ENCODE results near the gene LDB3. TPM values are rescaled to one million over a fixed set of nuclear protein-coding genes. Genes with fewer than 3 reads are reported as not detected.

Gene LDB3
- total and polyA plus RNA-seq, 2 donors (not counting 1 experiment from before 2014, with no cell fraction given): under 0.01 to 0.20 TPM

GRCh38 chr10:86651021-86651471 lies 17.3 kb upstream of the LDB3 start:
- no peak for DNase-seq (ENCODE audit: low read depth in 2 of 2)
- H2AFZ ChIP-seq (ENCODE audit: low read length): no peak overlapping the region

GRCh38 chr10:86651631-86652331 lies 16.5 kb upstream of the LDB3 start:
- Histone ChIP-seq H4K20me1 (ENCODE audit: control insufficient read depth, extremely low read depth, insufficient read depth, low read length) (no peaks in the 10 kb centered on the region), H3K4me1 (ENCODE audit: control insufficient read depth, extremely low read depth, insufficient read depth, low read length) (no peaks in the 10 kb centered on the region), H2AFZ (ENCODE audit: low read length) (no peak overlapping the region), H3K4me2 (ENCODE audit: extremely low read depth, insufficient read depth, low read length) (no peak overlapping the region), H3K9me3 (ENCODE audit: control insufficient read depth, insufficient read depth, low read depth, low read length) (no peaks in the 10 kb centered on the region), H3K4me3 (replicated peaks in 1 of 4; ENCODE audit: control extremely low read depth in 1 of 4, insufficient read depth in 1 of 4, low read depth in 3 of 4, low read length in 4 of 4) (no peak overlapping the region), H3K27me3 (ENCODE audit: control insufficient read depth, insufficient read depth, low read length) (no peaks in the 10 kb centered on the region), H3K36me3 (ENCODE audit: control insufficient read depth, insufficient read depth, low read length) (no peaks in the 10 kb centered on the region), H3K27ac (ENCODE audit: insufficient read depth, low read length) (no peak overlapping the region), H3K79me2 (ENCODE audit: control insufficient read depth, insufficient read depth, low read length) (no peaks in the 10 kb centered on the region), H3K9ac (ENCODE audit: insufficient read depth, low read length) (no peak overlapping the region)
- TF ChIP-seq EZH2 (IDR thresholded peaks at IDR 0.05; ENCODE audit: low read length, missing control alignments): no peak
- TF ChIP-seq, protein P1, sequence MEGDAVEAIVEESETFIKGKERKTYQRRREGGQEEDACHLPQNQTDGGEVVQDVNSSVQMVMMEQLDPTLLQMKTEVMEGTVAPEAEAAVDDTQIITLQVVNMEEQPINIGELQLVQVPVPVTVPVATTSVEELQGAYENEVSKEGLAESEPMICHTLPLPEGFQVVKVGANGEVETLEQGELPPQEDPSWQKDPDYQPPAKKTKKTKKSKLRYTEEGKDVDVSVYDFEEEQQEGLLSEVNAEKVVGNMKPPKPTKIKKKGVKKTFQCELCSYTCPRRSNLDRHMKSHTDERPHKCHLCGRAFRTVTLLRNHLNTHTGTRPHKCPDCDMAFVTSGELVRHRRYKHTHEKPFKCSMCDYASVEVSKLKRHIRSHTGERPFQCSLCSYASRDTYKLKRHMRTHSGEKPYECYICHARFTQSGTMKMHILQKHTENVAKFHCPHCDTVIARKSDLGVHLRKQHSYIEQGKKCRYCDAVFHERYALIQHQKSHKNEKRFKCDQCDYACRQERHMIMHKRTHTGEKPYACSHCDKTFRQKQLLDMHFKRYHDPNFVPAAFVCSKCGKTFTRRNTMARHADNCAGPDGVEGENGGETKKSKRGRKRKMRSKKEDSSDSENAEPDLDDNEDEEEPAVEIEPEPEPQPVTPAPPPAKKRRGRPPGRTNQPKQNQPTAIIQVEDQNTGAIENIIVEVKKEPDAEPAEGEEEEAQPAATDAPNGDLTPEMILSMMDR (conservative IDR thresholded peaks at IDR 0.05 in 1 of 2, IDR thresholded peaks at IDR 0.05 in 1 of 2; ENCODE audit: low read depth in 1 of 2, low read length in 2 of 2): no peak
- no peak for DNase-seq (ENCODE audit: low read depth in 2 of 2)

More at GRCh38 chr10:86651021-86651471, 17.3 kb upstream of the LDB3 start:
- no peaks in the 10 kb centered on the region for H3K36me3 ChIP-seq (ENCODE audit: control insufficient read depth, insufficient read depth, low read length)
- H3K9me3 ChIP-seq (ENCODE audit: control insufficient read depth, insufficient read depth, low read depth, low read length): no peaks in the 10 kb centered on the region
- no peaks in the 10 kb centered on the region for H3K4me1 ChIP-seq (ENCODE audit: control insufficient read depth, extremely low read depth, insufficient read depth, low read length)
- H3K4me3 ChIP-seq (replicated peaks in 1 of 4; ENCODE audit: control extremely low read depth in 1 of 4, insufficient read depth in 1 of 4, low read depth in 3 of 4, low read length in 4 of 4): no peak overlapping the region
- TF ChIP-seq, protein P1 (conservative IDR thresholded peaks at IDR 0.05 in 1 of 2, IDR thresholded peaks at IDR 0.05 in 1 of 2; ENCODE audit: low read depth in 1 of 2, low read length in 2 of 2): no peak
- no peak for TF ChIP-seq EZH2 (IDR thresholded peaks at IDR 0.05; ENCODE audit: low read length, missing control alignments)
- no peak overlapping the region for H3K27ac ChIP-seq (ENCODE audit: insufficient read depth, low read length)
- H3K4me2 ChIP-seq (ENCODE audit: extremely low read depth, insufficient read depth, low read length): no peak overlapping the region
- H3K9ac ChIP-seq (ENCODE audit: insufficient read depth, low read length): no peak overlapping the region
- H4K20me1 ChIP-seq (ENCODE audit: control insufficient read depth, extremely low read depth, insufficient read depth, low read length): no peaks in the 10 kb centered on the region
- H3K27me3 ChIP-seq (ENCODE audit: control insufficient read depth, insufficient read depth, low read length): no peaks in the 10 kb centered on the region
- no peaks in the 10 kb centered on the region for H3K79me2 ChIP-seq (ENCODE audit: control insufficient read depth, insufficient read depth, low read length)

- no peak for TF ChIP-seq EZH2 (IDR thresholded peaks at IDR 0.05; ENCODE audit: low read length, missing control alignments)
- TF ChIP-seq, protein P1 (conservative IDR thresholded peaks at IDR 0.05 in 1 of 2, IDR thresholded peaks at IDR 0.05 in 1 of 2; ENCODE audit: low read depth in 1 of 2, low read length in 2 of 2): no peak
- Histone ChIP-seq H3K36me3 (ENCODE audit: control insufficient read depth, insufficient read depth, low read length) (no peaks in the 10 kb centered on the region), H3K27ac (ENCODE audit: insufficient read depth, low read length) (no peak overlapping the region), H3K4me3 (replicated peaks in 1 of 4; ENCODE audit: control extremely low read depth in 1 of 4, insufficient read depth in 1 of 4, low read depth in 3 of 4, low read length in 4 of 4) (no peak overlapping the region), H3K27me3 (ENCODE audit: control insufficient read depth, insufficient read depth, low read length) (no peaks in the 10 kb centered on the region), H3K4me2 (ENCODE audit: extremely low read depth, insufficient read depth, low read length) (no peak overlapping the region), H3K4me1 (ENCODE audit: control insufficient read depth, extremely low read depth, insufficient read depth, low read length) (no peaks in the 10 kb centered on the region), H3K9ac (ENCODE audit: insufficient read depth, low read length) (no peak overlapping the region), H2AFZ (ENCODE audit: low read length) (no peak overlapping the region), H3K79me2 (ENCODE audit: control insufficient read depth, insufficient read depth, low read length) (no peaks in the 10 kb centered on the region), H3K9me3 (ENCODE audit: control insufficient read depth, insufficient read depth, low read depth, low read length) (no peaks in the 10 kb centered on the region), H4K20me1 (ENCODE audit: control insufficient read depth, extremely low read depth, insufficient read depth, low read length) (no peaks in the 10 kb centered on the region)
- DNase-seq (ENCODE audit: low read depth in 2 of 2): peak; percentile 21 to 23
Measured at GRCh38 chr10:86652361-86653202, 15.7 kb upstream of the LDB3 start.

Data from fibroblast of lung (primary cell).